Endothelial cell of umbilical vein (primary cell): ENCODE data around the gene TET2. TPM values are rescaled to one million over a fixed set of nuclear protein-coding genes. Genes with fewer than 3 reads are reported as not detected.

Source experiments
- BruUV-seq: library from RNA; stranded (reverse); fragments of 400-500 nt; replicated peaks from 2 replicates; lab custom pipeline; 2021; lab: Mats Ljungman, UMichigan
- CTCF ChIA-PET: fragments of 300-600, 350-600 bp; sonication (Branson Sonifier 250); formaldehyde crosslinking; loops from one replicate; lab custom pipeline; 2021; ENCODE audit warnings: antibody characterized with exemption, inconsistent platforms; lab: Charles Lee
- POLR2A ChIA-PET: fragments of 300-600, 350-600 bp; sonication (Branson Sonifier 250); formaldehyde crosslinking; loops from one replicate; lab custom pipeline; 2021; ENCODE audit warnings: antibody characterized with exemption, inconsistent platforms; lab: Charles Lee
- DNase-seq: peaks from one replicate; pipeline ENCODE4 v3.0.0-alpha.2; 2011; ENCODE audit warnings: low read depth, low spot score
- FAIRE-seq: peaks from 2 replicates; lab custom pipeline; 2011; peaks lifted over from hg19 to GRCh38; lab: Jason Lieb, UNC
- H2AFZ ChIP-seq: 2 replicates; pipeline ENCODE4 v1.6.0; 2012; ENCODE audit warnings: low read depth, low read length, control low read depth, inconsistent platforms
- H3K27ac ChIP-seq: 2 replicates; pipeline ENCODE4 v1.5.1; 2011; ENCODE audit warnings: low read depth, mild to moderate bottlenecking, control low read depth, low read length, moderate library complexity; ENCODE audit not compliant: insufficient read depth
- H3K27me3 ChIP-seq, 2 experiments: 2 replicates each; pipeline versions ENCODE4 v1.6.0 to v1.6.1; 2011; ENCODE audit warnings: low read length in 2 of 2, mixed read lengths in 1 of 2; ENCODE audit not compliant: control insufficient read depth in 2 of 2, insufficient read depth in 2 of 2
- H3K36me3 ChIP-seq, 2 experiments: 2 replicates in 1 of 2; 3 replicates in 1 of 2; pipeline ENCODE4 v1.5.1; 2011; ENCODE audit warnings: low read length in 2 of 2, mild to moderate bottlenecking in 1 of 2, moderate library complexity in 1 of 2; ENCODE audit not compliant: control insufficient read depth in 2 of 2, insufficient read depth in 2 of 2; ENCODE audit errors: extremely low read depth in 1 of 2
- H3K4me1 ChIP-seq: 3 replicates; pipeline ENCODE4 v1.5.1; 2011; ENCODE audit warnings: mild to moderate bottlenecking, low read length; ENCODE audit not compliant: control insufficient read depth, insufficient read depth; ENCODE audit errors: extremely low read depth
- H3K4me2 ChIP-seq: 2 replicates; pipeline ENCODE4 v1.6.1; 2011; ENCODE audit warnings: low read length, control low read depth, mixed read lengths; ENCODE audit not compliant: insufficient read depth
- H3K4me3 ChIP-seq, 3 experiments: fragments of 200-600 bp in 1 of 3; sonication (generic), shearing (Covaris generic) in 1 of 3; replicated peaks in 1 of 3; 2 replicates each; pipeline ENCODE4 v1.5.1; 2011 to 2016; ENCODE audit warnings: control low read depth in 3 of 3, low read length in 3 of 3, mild to moderate bottlenecking in 2 of 3, inconsistent platforms in 1 of 3, low read depth in 1 of 3, moderate library complexity in 1 of 3; ENCODE audit not compliant: insufficient read depth in 1 of 3
- H3K79me2 ChIP-seq: 2 replicates; pipeline ENCODE4 v1.6.0; 2012; ENCODE audit warnings: low read length, inconsistent platforms; ENCODE audit not compliant: control insufficient read depth, insufficient read depth
- H3K9ac ChIP-seq: replicated peaks from 2 replicates; pipeline ENCODE3; 2011; ENCODE audit warnings: low read length, control low read depth; ENCODE audit not compliant: insufficient read depth; ENCODE audit errors: extremely low read depth
- H3K9me1 ChIP-seq: replicated peaks from 3 replicates; pipeline ENCODE4 v1.6.0; 2011; ENCODE audit warnings: mild to moderate bottlenecking, low read length; ENCODE audit not compliant: control insufficient read depth, insufficient read depth; ENCODE audit errors: extremely low read depth
- H3K9me3 ChIP-seq: replicated peaks from 2 replicates; pipeline ENCODE4 v1.5.1; 2012; ENCODE audit warnings: low read length, inconsistent platforms; ENCODE audit not compliant: control insufficient read depth, insufficient read depth
- H4K20me1 ChIP-seq: replicated peaks from 2 replicates; pipeline ENCODE3; 2011; ENCODE audit warnings: mild to moderate bottlenecking, low read length; ENCODE audit not compliant: control insufficient read depth, insufficient read depth; ENCODE audit errors: extremely low read depth
- CTCF ChIP-seq, 2 donors: IDR thresholded peaks; 1 replicate in 1 of 2; 2 replicates in 1 of 2; pipeline ENCODE4 v1.5.1; 2011; ENCODE audit warnings: low read length in 2 of 2, mild to moderate bottlenecking in 2 of 2, moderate library complexity in 2 of 2, control low read depth in 1 of 2, inconsistent platforms in 1 of 2, low read depth in 1 of 2; ENCODE audit not compliant: insufficient read depth in 1 of 2; ENCODE audit errors: extremely low read depth in 1 of 2
- EZH2 ChIP-seq: IDR thresholded peaks from 2 replicates; pipeline ENCODE4 v1.6.1; 2012; ENCODE audit warnings: borderline replicate concordance, low read depth, mild to moderate bottlenecking, moderate library complexity, low read length, inconsistent platforms; ENCODE audit not compliant: severe bottlenecking
- FOS ChIP-seq: IDR thresholded peaks from 2 replicates; pipeline ENCODE4 v1.6.1; 2011; ENCODE audit warnings: mild to moderate bottlenecking, low read length, moderate library complexity, borderline replicate concordance; ENCODE audit not compliant: insufficient read depth
- GATA2 ChIP-seq: IDR thresholded peaks from 2 replicates; pipeline ENCODE4 v1.7.0; 2011; ENCODE audit warnings: low read depth, mild to moderate bottlenecking, moderate library complexity, mixed read lengths, low read length; ENCODE audit not compliant: insufficient read length, insufficient read depth
- JUN ChIP-seq: IDR thresholded peaks from 2 replicates; pipeline ENCODE4 v1.6.1; 2011; ENCODE audit warnings: borderline replicate concordance, low read depth; ENCODE audit not compliant: insufficient read length, insufficient read depth
- MAX ChIP-seq: IDR thresholded peaks from 2 replicates; pipeline ENCODE4 v1.6.1; 2011; ENCODE audit not compliant: insufficient read depth, insufficient read length
- MYC ChIP-seq: IDR thresholded peaks from one replicate; pipeline ENCODE4 v1.6.1; 2011; ENCODE audit warnings: mild to moderate bottlenecking, low read depth, low read length
- POLR2A ChIP-seq: IDR thresholded peaks from 2 replicates; pipeline ENCODE4 v1.6.1; 2012; ENCODE audit warnings: low read depth, mild to moderate bottlenecking, control low read depth, low read length
- POLR2AphosphoS5 ChIP-seq: IDR thresholded peaks from 2 replicates; pipeline ENCODE4 v1.6.1; 2012; ENCODE audit warnings: low read depth, mild to moderate bottlenecking, control low read depth, low read length, moderate library complexity; ENCODE audit not compliant: insufficient read depth
- dilution Hi-C: fragments of 300-500 bp; cut with MboI; formaldehyde crosslinking; loops from one replicate; pipeline ENCODE4 v1.15.0; 2019; ENCODE audit warnings: low sequenced_read_pairs; ENCODE audit not compliant: extremely low pct_ligation_motif_present
- intact Hi-C: fragments of 100-400 bp; cut with micrococcal nuclease; formaldehyde crosslinking; loops from one replicate; pipeline ENCODE4 v1.10.0; 2022
- polyA plus RNA-seq, 4 experiments: library from polyadenylated mRNA; depleted of rRNA in 3 of 4; stranded (reverse) in 3 of 4; unstranded in 1 of 4; fragments of >200 nt; gene quantifications; 2 replicates each; pipeline versions ENCODE4 v1.2.1 to v1.2.3, GENCODE V29; 2011 to 2012; ENCODE audit warnings: missing spikeins in 1 of 4
- total RNA-seq: library from RNA; stranded (reverse); gene quantifications from 2 replicates; pipeline ENCODE4 v1.2.3, GENCODE V29; 2021

Gene TET2
- total and polyA plus RNA-seq, 2 donors (not counting 3 experiments of a cell fraction or from before 2014, with no cell fraction given): 4.8 to 17.5 TPM

- no peak for FAIRE-seq
- H3K9me3 ChIP-seq: no peaks in the 10 kb centered on the region
- no peak overlapping the region for H3K4me2 ChIP-seq
- dilution Hi-C loops (no loop called here), intact Hi-C loops (no loop called here)
- no TSS peak for BruUV-seq
- no peaks in the 10 kb centered on the region for H4K20me1 ChIP-seq
- H3K79me2 ChIP-seq: no peaks in the 10 kb centered on the region
- no peak overlapping the region for H3K4me3 ChIP-seq
- TF ChIP-seq EZH2 (no peak), MYC (no peak), MAX (no peak), FOS (no peak), GATA2 (no peak), POLR2AphosphoS5 (no peak), JUN (no peak), CTCF (IDR thresholded peaks at IDR 0.05; ENCODE audit: extremely low read depth in 1 of 2, insufficient read depth in 1 of 2, low read depth in 1 of 2, low read length in 2 of 2) (no peak), POLR2A (no peak)
- no peaks in the 10 kb centered on the region for H3K36me3 ChIP-seq
- no peaks in the 10 kb centered on the region for H3K27me3 ChIP-seq
- no peak for DNase-seq
- H3K9ac ChIP-seq: no peak overlapping the region
- ChIA-PET CTCF (no interaction called here), POLR2A (no interaction called here)
- no peak overlapping the region for H3K27ac ChIP-seq
- H3K9me1 ChIP-seq: no peaks in the 10 kb centered on the region
- H2AFZ ChIP-seq: no peak overlapping the region
- no peaks in the 10 kb centered on the region for H3K4me1 ChIP-seq
Observed at GRCh38 chr4:105106426-105106825, 40.2 kb upstream of the TET2 start.
